Activated CD4-positive, alpha-beta T cell treated with anti-CD3 and anti-CD28 coated beads, Interleukin-2, amount 10 ng/mL, durations not matched to agents 7 days and 5 days (primary cell): Measurements from ENCODE around the gene EPS15. TPM values are rescaled to one million over a fixed set of nuclear protein-coding genes. Genes with fewer than 3 reads are reported as not detected.
"Not testable (repeated sequence)": the region's sequence is repeated elsewhere in the genome, so short reads cannot be mapped to it uniquely, and the experiment has no call there.

Experiments
- CTCF ChIA-PET: fragments of 350-600 bp; sonication (Branson Sonifier 250); formaldehyde crosslinking; loops from one replicate; lab custom pipeline; 2021; ENCODE audit warnings: antibody characterized with exemption; lab: Charles Lee
- POLR2A ChIA-PET: fragments of 350-600 bp; sonication (Branson Sonifier 250); formaldehyde crosslinking; loops from one replicate; lab custom pipeline; 2021; ENCODE audit warnings: antibody characterized with exemption; lab: Charles Lee
- DNase-seq: peaks from one replicate; pipeline ENCODE4 v3.0.0-alpha.2; 2020
- H3K27ac Mint-ChIP-seq: one replicate; pipeline ENCODE4 v1.8.0; 2021; ENCODE audit warnings: mild to moderate bottlenecking, moderate library complexity, mixed read lengths
- H3K27me3 Mint-ChIP-seq: one replicate; pipeline ENCODE4 v1.8.0; 2021; ENCODE audit warnings: mixed read lengths
- H3K36me3 Mint-ChIP-seq: one replicate; pipeline ENCODE4 v1.8.0; 2021; ENCODE audit warnings: low read depth, mixed read lengths
- H3K4me1 Mint-ChIP-seq: one replicate; pipeline ENCODE4 v1.8.0; 2021; ENCODE audit warnings: mixed read lengths
- H3K4me3 Mint-ChIP-seq: one replicate; pipeline ENCODE4 v1.8.0; 2021; ENCODE audit warnings: mild to moderate bottlenecking, moderate library complexity, mixed read lengths
- H3K9me3 Mint-ChIP-seq: one replicate; pipeline ENCODE4 v1.8.0; 2021; ENCODE audit warnings: mixed read lengths
- total RNA-seq, 2 experiments: library from RNA; stranded (reverse); gene quantifications; one replicate each; pipeline ENCODE4 v1.2.3, GENCODE V29; 2021

Gene EPS15
- total RNA-seq, 2 experiments from 2014 or later: 53.9 to 58.8 TPM

GRCh38 chr1:51410568-51411460, 108.3 kb downstream of the EPS15 start:
- peaks cover 2% of the 10 kb centered on the region for H3K9me3 Mint-ChIP-seq
- POLR2A ChIA-PET: no interaction called here
- H3K36me3 Mint-ChIP-seq: peaks cover 34% of the 10 kb centered on the region
- H3K27ac Mint-ChIP-seq: no peak overlapping the region
- H3K4me3 Mint-ChIP-seq: no peak overlapping the region
- H3K4me1 Mint-ChIP-seq: no peaks in the 10 kb centered on the region
- CTCF ChIA-PET: no interaction called here
- no peaks in the 10 kb centered on the region for H3K27me3 Mint-ChIP-seq
- DNase-seq: no peak

GRCh38 chr1:51409755-51410541, 109.1 kb downstream of the EPS15 start:
- CTCF ChIA-PET: interaction anchor here (0.6 kb wide), 1 partner anchor 26 kb away, joined by 3 read pairs; no protein-coding TSS in a partner anchor
- peaks cover 39% of the 10 kb centered on the region for H3K36me3 Mint-ChIP-seq
- H3K4me3 Mint-ChIP-seq, H3K27me3 Mint-ChIP-seq, DNase-seq, H3K4me1 Mint-ChIP-seq, H3K9me3 Mint-ChIP-seq, H3K27ac Mint-ChIP-seq: not testable (repeated sequence)
- POLR2A ChIA-PET: interaction anchor here (0.6 kb wide), 1 partner anchor 15 kb away, joined by 6 read pairs; no protein-coding TSS in a partner anchor

GRCh38 chr1:51392241-51392640, 126.8 kb downstream of the EPS15 start:
- CTCF ChIA-PET: no interaction called here
- DNase-seq: no peak
- peaks cover 34% of the 10 kb centered on the region for H3K36me3 Mint-ChIP-seq
- H3K4me3 Mint-ChIP-seq: no peak overlapping the region
- no peaks in the 10 kb centered on the region for H3K9me3 Mint-ChIP-seq
- POLR2A ChIA-PET: no interaction called here
- no peaks in the 10 kb centered on the region for H3K4me1 Mint-ChIP-seq
- H3K27me3 Mint-ChIP-seq: no peaks in the 10 kb centered on the region
- H3K27ac Mint-ChIP-seq: no peak overlapping the region

GRCh38 chr1:51390641-51391040, 128.4 kb downstream of the EPS15 start:
- H3K9me3 Mint-ChIP-seq, H3K4me1 Mint-ChIP-seq, H3K4me3 Mint-ChIP-seq, CTCF ChIA-PET, H3K27me3 Mint-ChIP-seq, POLR2A ChIA-PET, H3K27ac Mint-ChIP-seq, DNase-seq: not testable (repeated sequence)
- peaks cover 36% of the 10 kb centered on the region for H3K36me3 Mint-ChIP-seq

- H3K4me3 Mint-ChIP-seq, POLR2A ChIA-PET, H3K4me1 Mint-ChIP-seq, CTCF ChIA-PET, H3K27ac Mint-ChIP-seq, H3K27me3 Mint-ChIP-seq, DNase-seq: not testable (repeated sequence)
- peaks cover 18% of the 10 kb centered on the region for H3K9me3 Mint-ChIP-seq
- H3K36me3 Mint-ChIP-seq: peaks cover 52% of the 10 kb centered on the region
Measured at GRCh38 chr1:51387288-51387687, 131.8 kb downstream of the EPS15 start.

DNA sequence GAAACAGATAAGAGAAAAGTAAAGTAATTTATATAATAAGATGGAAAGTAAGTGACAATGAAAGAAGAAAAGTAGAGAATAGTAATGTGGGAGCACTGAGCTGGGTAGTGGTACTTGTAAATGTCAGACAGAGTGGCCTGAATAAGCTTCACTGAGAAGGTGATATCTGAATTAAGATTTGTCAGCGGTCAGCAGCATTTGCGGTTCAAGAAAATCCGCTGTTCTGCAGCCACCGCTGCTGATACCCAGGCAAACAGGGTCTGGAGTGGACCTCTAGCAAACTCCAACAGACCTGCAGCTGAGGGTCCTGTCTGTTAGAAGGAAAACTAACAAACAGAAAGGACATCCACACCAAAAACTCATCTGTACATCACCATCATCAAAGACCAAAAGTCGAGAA, 132.8 kb downstream of the EPS15 start:
- H3K27me3 Mint-ChIP-seq, H3K4me3 Mint-ChIP-seq, CTCF ChIA-PET, H3K27ac Mint-ChIP-seq, DNase-seq, POLR2A ChIA-PET, H3K4me1 Mint-ChIP-seq: not testable (repeated sequence)
- Mint-ChIP-seq H3K36me3 (peaks cover 52% of the 10 kb centered on the region), H3K9me3 (peaks cover 18% of the 10 kb centered on the region)

GRCh38 chr1:51385776-51386175, 133.3 kb downstream of the EPS15 start:
- H3K4me1 Mint-ChIP-seq: no peaks in the 10 kb centered on the region
- ChIA-PET POLR2A (no interaction called here), CTCF (no interaction called here)
- peaks cover 18% of the 10 kb centered on the region for H3K9me3 Mint-ChIP-seq
- DNase-seq: no peak
- H3K27me3 Mint-ChIP-seq: no peaks in the 10 kb centered on the region
- no peak overlapping the region for H3K27ac Mint-ChIP-seq
- no peak overlapping the region for H3K4me3 Mint-ChIP-seq
- peaks cover 55% of the 10 kb centered on the region for H3K36me3 Mint-ChIP-seq

DNA sequence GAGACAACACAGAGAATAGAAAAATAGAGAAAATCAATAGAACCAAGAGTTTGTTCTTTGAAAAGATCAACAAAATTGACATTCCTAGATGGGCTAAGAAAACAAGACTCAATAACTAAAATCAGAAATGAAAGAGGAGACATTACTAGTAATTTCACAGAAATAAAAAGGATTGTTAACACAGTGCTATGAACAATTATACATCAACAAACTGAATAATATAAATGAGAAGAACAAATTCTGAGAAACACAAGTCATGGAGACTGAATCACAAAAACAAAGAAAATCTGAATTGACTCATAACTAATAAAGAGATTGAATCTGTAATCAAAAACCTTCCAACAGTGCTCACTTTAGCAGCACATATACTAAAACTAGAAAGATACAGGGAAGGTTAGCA, 137.1 kb downstream of the EPS15 start:
- no peak overlapping the region for H3K4me3 Mint-ChIP-seq
- CTCF ChIA-PET: no interaction called here
- DNase-seq: no peak
- H3K36me3 Mint-ChIP-seq: peaks cover 66% of the 10 kb centered on the region
- H3K27me3 Mint-ChIP-seq: no peaks in the 10 kb centered on the region
- H3K9me3 Mint-ChIP-seq: peaks cover 18% of the 10 kb centered on the region
- H3K27ac Mint-ChIP-seq: no peak overlapping the region
- H3K4me1 Mint-ChIP-seq: no peaks in the 10 kb centered on the region
- POLR2A ChIA-PET: no interaction called here

DNA sequence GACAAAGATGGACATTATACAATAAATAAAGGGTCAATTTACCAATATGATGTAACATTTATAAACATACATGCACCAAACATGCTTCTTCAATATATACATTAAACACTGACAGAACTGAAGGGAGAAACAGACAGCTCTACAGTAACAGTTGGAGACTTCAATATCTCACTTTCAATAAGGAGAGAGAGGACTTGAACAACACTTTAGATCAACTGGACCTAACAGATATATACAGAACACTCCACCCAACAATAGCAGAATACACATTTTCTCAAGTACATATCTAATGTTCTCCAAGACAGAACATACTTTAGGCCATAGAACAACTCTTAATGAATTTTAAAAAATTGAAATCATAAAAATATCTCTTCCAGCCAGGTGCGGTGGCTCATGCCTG, 138.1 kb downstream of the EPS15 start:
- POLR2A ChIA-PET: no interaction called here
- Mint-ChIP-seq H3K9me3 (peaks cover 16% of the 10 kb centered on the region), H3K36me3 (peaks cover 59% of the 10 kb centered on the region), H3K4me3 (no peak overlapping the region), H3K27me3 (no peaks in the 10 kb centered on the region), H3K27ac (no peak overlapping the region), H3K4me1 (no peaks in the 10 kb centered on the region)
- no peak for DNase-seq
- CTCF ChIA-PET: no interaction called here

- no peak for DNase-seq
- Mint-ChIP-seq H3K4me3 (no peak overlapping the region), H3K36me3 (peaks cover 44% of the 10 kb centered on the region), H3K9me3 (peaks cover 6% of the 10 kb centered on the region), H3K27ac (no peak overlapping the region), H3K4me1 (no peaks in the 10 kb centered on the region), H3K27me3 (no peaks in the 10 kb centered on the region)
- POLR2A ChIA-PET: no interaction called here
- CTCF ChIA-PET: no interaction called here
Measured at GRCh38 chr1:51378871-51379270, 140.2 kb downstream of the EPS15 start.

DNA sequence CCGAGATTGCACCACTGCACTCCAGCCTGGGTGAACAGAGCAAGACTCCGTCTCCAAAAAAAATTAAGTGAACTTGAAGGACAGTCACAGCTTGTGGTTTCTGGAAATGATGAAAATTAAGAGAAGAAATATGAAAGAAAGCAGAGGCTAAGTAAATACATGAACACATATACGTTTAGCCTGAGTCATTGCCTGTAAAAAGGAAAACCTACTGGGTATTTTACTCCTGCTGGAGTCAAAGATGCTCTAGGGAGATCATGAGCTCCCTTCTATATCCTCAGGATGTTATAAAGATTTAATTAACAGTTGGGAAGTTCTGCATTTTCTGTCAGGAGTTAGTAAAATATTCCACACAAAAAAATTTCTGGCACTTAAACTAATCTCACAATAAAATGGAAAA, 145.2 kb downstream of the EPS15 start:
- DNase-seq: no peak
- H3K4me3 Mint-ChIP-seq: no peak overlapping the region
- H3K27me3 Mint-ChIP-seq: no peaks in the 10 kb centered on the region
- H3K4me1 Mint-ChIP-seq: no peaks in the 10 kb centered on the region
- peaks cover 17% of the 10 kb centered on the region for H3K36me3 Mint-ChIP-seq
- CTCF ChIA-PET: no interaction called here
- no peak overlapping the region for H3K27ac Mint-ChIP-seq
- POLR2A ChIA-PET: no interaction called here
- H3K9me3 Mint-ChIP-seq: no peaks in the 10 kb centered on the region

GRCh38 chr1:51372561-51372960, 146.5 kb downstream of the EPS15 start:
- no peaks in the 10 kb centered on the region for H3K27me3 Mint-ChIP-seq
- H3K36me3 Mint-ChIP-seq: peaks cover 13% of the 10 kb centered on the region
- no peaks in the 10 kb centered on the region for H3K4me1 Mint-ChIP-seq
- POLR2A ChIA-PET: no interaction called here
- no peaks in the 10 kb centered on the region for H3K9me3 Mint-ChIP-seq
- CTCF ChIA-PET: interaction anchor here (0.6 kb wide), 1 partner anchor 202 kb away, joined by 6 read pairs; no protein-coding TSS in a partner anchor
- H3K4me3 Mint-ChIP-seq: no peak overlapping the region
- H3K27ac Mint-ChIP-seq: no peak overlapping the region
- no peak for DNase-seq

- Mint-ChIP-seq H3K9me3 (no peaks in the 10 kb centered on the region), H3K36me3 (peaks cover 10% of the 10 kb centered on the region), H3K27me3 (no peaks in the 10 kb centered on the region), H3K4me3 (no peak overlapping the region), H3K27ac (no peak overlapping the region), H3K4me1 (no peaks in the 10 kb centered on the region)
- no peak for DNase-seq
- CTCF ChIA-PET: no interaction called here
- POLR2A ChIA-PET: no interaction called here
Measured at GRCh38 chr1:51369171-51369570, 149.9 kb downstream of the EPS15 start.
